ENCODE measurements around the gene TTC39B.
A peak's percentile ranks its signal among the peaks of the same experiment; 100 is the strongest.

The TTC39B gene

GRCh38 chr9:15176836-15177235 lies 130.2 kb downstream of the TTC39B start:
- no peak for DNase-seq (ENCODE audit: low spot score)

- DNase-seq (ENCODE audit: low spot score): no peak
These were observed 143.1 kb downstream of the TTC39B start for GRCh38 chr9:15163931-15164330.

GRCh38 chr9:15161753-15162152 lies 145.3 kb downstream of the TTC39B start:
- no peak for DNase-seq (ENCODE audit: low spot score)

- DNase-seq (ENCODE audit: low spot score): no peak
These were observed 146.3 kb downstream of the TTC39B start for GRCh38 chr9:15160673-15161072.

- DNase-seq (ENCODE audit: low spot score): no peak
These were observed 149.0 kb downstream of the TTC39B start for GRCh38 chr9:15158064-15158463.

- DNase-seq (ENCODE audit: low spot score): no peak
These were observed 149.6 kb downstream of the TTC39B start for GRCh38 chr9:15157381-15157780.

- no peak for DNase-seq (ENCODE audit: low spot score)
These were observed 150.8 kb downstream of the TTC39B start for GRCh38 chr9:15156241-15156640.

- no peak for DNase-seq (ENCODE audit: low spot score)
These were observed 151.2 kb downstream of the TTC39B start for GRCh38 chr9:15155826-15156225.

- no peak for DNase-seq (ENCODE audit: low spot score)
These were observed 151.7 kb downstream of the TTC39B start for GRCh38 chr9:15155323-15155722.

GRCh38 chr9:15154677-15155076 lies 152.3 kb downstream of the TTC39B start:
- no peak for DNase-seq (ENCODE audit: low spot score)

- DNase-seq (ENCODE audit: low spot score): no peak
These were observed 153.1 kb downstream of the TTC39B start for GRCh38 chr9:15153961-15154360.

GRCh38 chr9:15150939-15151338 lies 156.1 kb downstream of the TTC39B start:
- no peak for DNase-seq (ENCODE audit: low spot score)

GRCh38 chr9:15149450-15149849 lies 157.6 kb downstream of the TTC39B start:
- DNase-seq (ENCODE audit: low spot score): no peak

- DNase-seq (ENCODE audit: low spot score): no peak
These were observed 160.7 kb downstream of the TTC39B start for GRCh38 chr9:15146268-15146700.

- DNase-seq (ENCODE audit: low spot score): no peak
These were observed 162.4 kb downstream of the TTC39B start for GRCh38 chr9:15144622-15145061.

GRCh38 chr9:15142878-15143534 lies 164.0 kb downstream of the TTC39B start:
- DNase-seq (ENCODE audit: low spot score): peak; percentile 37

- no peak for DNase-seq (ENCODE audit: low spot score)
These were observed 167.0 kb downstream of the TTC39B start for GRCh38 chr9:15140051-15140450.

GRCh38 chr9:15139469-15139868 lies 167.5 kb downstream of the TTC39B start:
- DNase-seq (ENCODE audit: low spot score): no peak

- DNase-seq (ENCODE audit: low spot score): no peak
These were observed 168.7 kb downstream of the TTC39B start for GRCh38 chr9:15138357-15138686.

- DNase-seq (ENCODE audit: low spot score): no peak
These were observed 169.2 kb downstream of the TTC39B start for GRCh38 chr9:15137658-15138356.

GRCh38 chr9:15137089-15137488 lies 169.9 kb downstream of the TTC39B start:
- no peak for DNase-seq (ENCODE audit: low spot score)

- no peak for DNase-seq (ENCODE audit: low spot score)
These were observed 170.4 kb downstream of the TTC39B start for GRCh38 chr9:15136646-15137045.

- DNase-seq (ENCODE audit: low spot score): peak; percentile 50
These were observed 171.7 kb downstream of the TTC39B start for GRCh38 chr9:15135164-15135792.

Measured in HuH-7 (cell line).